Natural killer cell (primary cell): ENCODE results near the gene KIF3B. TPM values are rescaled to one million over a fixed set of nuclear protein-coding genes. Genes with fewer than 3 reads are reported as not detected.
"Not testable (repeated sequence)": the region's sequence is repeated elsewhere in the genome, so short reads cannot be mapped to it uniquely, and the experiment has no call there.

Experiments used
- ATAC-seq, 3 donors: fragments of 150-1000 bp in 2 of 3; fragments of 200-7000 bp in 1 of 3; cut with Tn5 transposase; 1 replicate in 1 of 3; 2 replicates in 2 of 3; pipeline ENCODE4 v1.10.0; 2021; ENCODE audit warnings: mild to moderate bottlenecking in 2 of 3, moderate library complexity in 2 of 3
- DNase-seq, 2 donors: peaks; one replicate each; pipeline versions ENCODE4 v3.0.0 to v3.0.0-alpha.2; 2013 to 2021; ENCODE audit warnings: mixed read lengths in 1 of 2
- H3K27ac ChIP-seq: one replicate; pipeline ENCODE4 v1.5.1; 2013; ENCODE audit warnings: mild to moderate bottlenecking, low read length
- H3K27me3 ChIP-seq: one replicate; pipeline ENCODE4 v1.6.1; 2013; ENCODE audit warnings: low read length; ENCODE audit not compliant: control insufficient read depth, insufficient read depth
- H3K36me3 ChIP-seq: one replicate; pipeline ENCODE4 v1.6.1; 2013; ENCODE audit warnings: low read length; ENCODE audit not compliant: control insufficient read depth, insufficient read depth
- H3K4me1 ChIP-seq: one replicate; pipeline ENCODE4 v1.6.1; 2013; ENCODE audit warnings: low read length; ENCODE audit not compliant: control insufficient read depth, insufficient read depth
- H3K4me3 ChIP-seq: one replicate; pipeline ENCODE4 v1.5.1; 2013; ENCODE audit warnings: low read length
- H3K9me3 ChIP-seq: one replicate; pipeline ENCODE4 v1.6.1; 2013; ENCODE audit warnings: low read length; ENCODE audit not compliant: control insufficient read depth, insufficient read depth
- H3K27ac Mint-ChIP-seq, 2 donors: one replicate each; pipeline ENCODE4 v1.8.0; 2022; ENCODE audit warnings: mild to moderate bottlenecking in 2 of 2, mixed read lengths in 2 of 2, moderate library complexity in 1 of 2
- H3K27me3 Mint-ChIP-seq, 2 donors: one replicate each; pipeline ENCODE4 v1.8.0; 2022; ENCODE audit warnings: low read depth in 2 of 2, mixed read lengths in 2 of 2
- H3K36me3 Mint-ChIP-seq: one replicate; pipeline ENCODE4 v1.8.0; 2022; ENCODE audit warnings: mixed read lengths
- H3K4me1 Mint-ChIP-seq, 2 donors: one replicate each; pipeline ENCODE4 v1.8.0; 2022; ENCODE audit warnings: mixed read lengths in 2 of 2
- H3K4me3 Mint-ChIP-seq: one replicate; pipeline ENCODE4 v1.8.0; 2022; ENCODE audit warnings: mild to moderate bottlenecking, moderate library complexity, mixed read lengths
- H3K9me3 Mint-ChIP-seq, 2 donors: one replicate each; pipeline ENCODE4 v1.8.0; 2022; ENCODE audit warnings: mixed read lengths in 2 of 2
- CTCF ChIP-seq: fragments of 200-600 bp; IDR thresholded peaks from one replicate; pipeline ENCODE4 v1.8.0; 2022; ENCODE audit warnings: antibody characterized with exemption
- WGBS: methylation state at CpG from one replicate; pipeline ENCODE4 v1.1.7; 2013; ENCODE audit warnings: missing lambda C conversion rate; ENCODE audit not compliant: insufficient coverage; 5-methylcytosine and 5-hydroxymethylcytosine counted together
- intact Hi-C: fragments of 100-400 bp; cut with micrococcal nuclease; formaldehyde crosslinking; loops from one replicate; pipeline ENCODE4 v1.14.2; 2022
- total RNA-seq, 4 donors: library from RNA; stranded (reverse); fragments of 120-200 nt in 1 of 4; gene quantifications; one replicate each; pipeline versions ENCODE4 v1.2.3 to v1.2.4, GENCODE V29; 2013 to 2022

The KIF3B gene
- total RNA-seq, 3 donors from 2014 or later (not counting 1 experiment from before 2014, with no cell fraction given), result 10.2 to 14.3 (median 13.2) TPM

- ATAC-seq, result no peak
- TF ChIP-seq CTCF, result no peak
- no peaks in the 10 kb centered on the region for H3K27me3 ChIP-seq
- no peak overlapping the region for H3K27ac ChIP-seq
- H3K4me1 Mint-ChIP-seq, result peaks cover under 1% of the 10 kb centered on the region in 2 donors
- H3K4me3 Mint-ChIP-seq, result no peak overlapping the region
- intact Hi-C loops, result no loop called here
- no peaks in the 10 kb centered on the region for H3K9me3 Mint-ChIP-seq
- no peak for DNase-seq
- peak overlapping the region in 1 of 2 donors; percentile 27 for H3K27ac Mint-ChIP-seq
- WGBS, result 90% methylated on average over 2 of the region's 2 CpGs
- H3K4me1 ChIP-seq, result no peaks in the 10 kb centered on the region
- H3K36me3 ChIP-seq, result no peaks in the 10 kb centered on the region
- H3K27me3 Mint-ChIP-seq, result no peaks in the 10 kb centered on the region
- no peaks in the 10 kb centered on the region for H3K9me3 ChIP-seq
- H3K4me3 ChIP-seq, result no peak overlapping the region
- H3K36me3 Mint-ChIP-seq, result no peaks in the 10 kb centered on the region
Measured at GRCh38 chr20:32378461-32378860, 101.0 kb downstream of the KIF3B start.

GRCh38 chr20:32380037-32380436, 102.6 kb downstream of the KIF3B start:
- H3K4me3 Mint-ChIP-seq, H3K27me3 Mint-ChIP-seq, ATAC-seq, intact Hi-C loops, H3K36me3 ChIP-seq, H3K9me3 ChIP-seq, DNase-seq, H3K36me3 Mint-ChIP-seq, H3K9me3 Mint-ChIP-seq, H3K4me3 ChIP-seq, H3K27ac Mint-ChIP-seq, H3K4me1 ChIP-seq, H3K27ac ChIP-seq, H3K27me3 ChIP-seq: not testable (repeated sequence)
- peaks cover 13 to 14% of the 10 kb centered on the region in 2 donors for H3K4me1 Mint-ChIP-seq
- WGBS, result 89% methylated on average over 8 of the region's 9 CpGs

- WGBS, result 93% methylated on average over 2 of the region's 3 CpGs
- H3K4me3 ChIP-seq, result no peak overlapping the region
- H3K27ac ChIP-seq, result no peak overlapping the region
- Mint-ChIP-seq H3K27ac (no peak overlapping the region), H3K4me3 (no peak overlapping the region), H3K27me3 (no peaks in the 10 kb centered on the region), H3K36me3 (no peaks in the 10 kb centered on the region), H3K9me3 (no peaks in the 10 kb centered on the region), H3K4me1 (peaks cover 15 to 21% of the 10 kb centered on the region in 2 donors)
- TF ChIP-seq CTCF, result no peak
- intact Hi-C loops, result no loop called here
- ATAC-seq, result no peak
- DNase-seq, result no peak
- H3K9me3 ChIP-seq, result no peaks in the 10 kb centered on the region
- peaks cover 5% of the 10 kb centered on the region for H3K36me3 ChIP-seq
- peaks cover 6% of the 10 kb centered on the region for H3K4me1 ChIP-seq
- no peaks in the 10 kb centered on the region for H3K27me3 ChIP-seq
Measured at GRCh38 chr20:32380745-32381144, 103.3 kb downstream of the KIF3B start.

GRCh38 chr20:32382102-32382950, 104.9 kb downstream of the KIF3B start:
- Histone ChIP-seq H3K9me3 (no peaks in the 10 kb centered on the region), H3K4me1 (peaks cover 10% of the 10 kb centered on the region), H3K27me3 (no peaks in the 10 kb centered on the region), H3K27ac (no peak overlapping the region), H3K4me3 (no peak overlapping the region), H3K36me3 (peaks cover 8% of the 10 kb centered on the region)
- Mint-ChIP-seq H3K9me3 (no peaks in the 10 kb centered on the region), H3K36me3 (no peaks in the 10 kb centered on the region), H3K4me3 (no peak overlapping the region), H3K4me1 (peaks cover 21 to 32% of the 10 kb centered on the region in 2 donors), H3K27me3 (no peaks in the 10 kb centered on the region), H3K27ac (no peak overlapping the region)
- no peak for TF ChIP-seq CTCF
- ATAC-seq (no peak), DNase-seq (no peak)
- intact Hi-C loops, result no loop called here
- 95% methylated on average over 10 of the region's 11 CpGs for WGBS

GRCh38 chr20:32383441-32383840, 106.0 kb downstream of the KIF3B start:
- not testable (repeated sequence) for H3K4me3 Mint-ChIP-seq, H3K36me3 Mint-ChIP-seq

More at GRCh38 chr20:32383441-32383840, 106.0 kb downstream of the KIF3B start:
- H3K27me3 ChIP-seq, ATAC-seq, DNase-seq, intact Hi-C loops, H3K4me3 ChIP-seq, H3K27me3 Mint-ChIP-seq, H3K9me3 ChIP-seq, H3K9me3 Mint-ChIP-seq, H3K27ac ChIP-seq, H3K36me3 ChIP-seq, H3K27ac Mint-ChIP-seq: not testable (repeated sequence)
- peaks cover 10% of the 10 kb centered on the region for H3K4me1 ChIP-seq
- WGBS, result 92% methylated on average over 9 of the region's 9 CpGs
- peaks cover 27 to 38% of the 10 kb centered on the region in 2 donors for H3K4me1 Mint-ChIP-seq
